ENCODE results near the gene CD248.

DNA sequence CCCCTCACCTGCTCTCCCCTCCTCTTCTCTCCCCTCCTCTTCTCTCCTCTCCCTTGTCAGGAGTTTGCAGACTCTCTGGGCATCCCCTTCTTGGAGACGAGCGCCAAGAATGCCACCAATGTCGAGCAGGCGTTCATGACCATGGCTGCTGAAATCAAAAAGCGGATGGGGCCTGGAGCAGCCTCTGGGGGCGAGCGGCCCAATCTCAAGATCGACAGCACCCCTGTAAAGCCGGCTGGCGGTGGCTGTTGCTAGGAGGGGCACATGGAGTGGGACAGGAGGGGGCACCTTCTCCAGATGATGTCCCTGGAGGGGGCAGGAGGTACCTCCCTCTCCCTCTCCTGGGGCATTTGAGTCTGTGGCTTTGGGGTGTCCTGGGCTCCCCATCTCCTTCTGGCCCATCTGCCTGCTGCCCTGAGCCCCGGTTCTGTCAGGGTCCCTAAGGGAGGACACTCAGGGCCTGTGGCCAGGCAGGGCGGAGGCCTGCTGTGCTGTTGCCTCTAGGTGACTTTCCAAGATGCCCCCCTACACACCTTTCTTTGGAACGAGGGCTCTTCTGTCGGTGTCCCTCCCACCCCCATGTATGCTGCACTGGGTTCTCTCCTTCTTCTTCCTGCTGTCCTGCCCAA, 40.7 kb downstream of the CD248 start:
- TF ChIP-seq, protein P1, sequence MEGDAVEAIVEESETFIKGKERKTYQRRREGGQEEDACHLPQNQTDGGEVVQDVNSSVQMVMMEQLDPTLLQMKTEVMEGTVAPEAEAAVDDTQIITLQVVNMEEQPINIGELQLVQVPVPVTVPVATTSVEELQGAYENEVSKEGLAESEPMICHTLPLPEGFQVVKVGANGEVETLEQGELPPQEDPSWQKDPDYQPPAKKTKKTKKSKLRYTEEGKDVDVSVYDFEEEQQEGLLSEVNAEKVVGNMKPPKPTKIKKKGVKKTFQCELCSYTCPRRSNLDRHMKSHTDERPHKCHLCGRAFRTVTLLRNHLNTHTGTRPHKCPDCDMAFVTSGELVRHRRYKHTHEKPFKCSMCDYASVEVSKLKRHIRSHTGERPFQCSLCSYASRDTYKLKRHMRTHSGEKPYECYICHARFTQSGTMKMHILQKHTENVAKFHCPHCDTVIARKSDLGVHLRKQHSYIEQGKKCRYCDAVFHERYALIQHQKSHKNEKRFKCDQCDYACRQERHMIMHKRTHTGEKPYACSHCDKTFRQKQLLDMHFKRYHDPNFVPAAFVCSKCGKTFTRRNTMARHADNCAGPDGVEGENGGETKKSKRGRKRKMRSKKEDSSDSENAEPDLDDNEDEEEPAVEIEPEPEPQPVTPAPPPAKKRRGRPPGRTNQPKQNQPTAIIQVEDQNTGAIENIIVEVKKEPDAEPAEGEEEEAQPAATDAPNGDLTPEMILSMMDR (conservative IDR thresholded peaks at IDR 0.05; ENCODE audit: low read depth in 2 of 2) = no peak
- TF ChIP-seq POLR2AphosphoS5 (IDR thresholded peaks at IDR 0.05; ENCODE audit: low read depth) = no peak
- TF ChIP-seq CREB1 (CRISPR knock-in tag; IDR thresholded peaks at IDR 0.05; ENCODE audit: low read depth) = no peak
- TF ChIP-seq EZH2 (IDR thresholded peaks at IDR 0.05; ENCODE audit: low read depth, unreplicated experiment) = no peak
- no peak for TF ChIP-seq EZH2phosphoT487 (IDR thresholded peaks at IDR 0.05; ENCODE audit: unreplicated experiment)
- no peak for TF ChIP-seq STAT1 (IDR thresholded peaks at IDR 0.05; ENCODE audit: unreplicated experiment)
- TF ChIP-seq, protein P2, sequence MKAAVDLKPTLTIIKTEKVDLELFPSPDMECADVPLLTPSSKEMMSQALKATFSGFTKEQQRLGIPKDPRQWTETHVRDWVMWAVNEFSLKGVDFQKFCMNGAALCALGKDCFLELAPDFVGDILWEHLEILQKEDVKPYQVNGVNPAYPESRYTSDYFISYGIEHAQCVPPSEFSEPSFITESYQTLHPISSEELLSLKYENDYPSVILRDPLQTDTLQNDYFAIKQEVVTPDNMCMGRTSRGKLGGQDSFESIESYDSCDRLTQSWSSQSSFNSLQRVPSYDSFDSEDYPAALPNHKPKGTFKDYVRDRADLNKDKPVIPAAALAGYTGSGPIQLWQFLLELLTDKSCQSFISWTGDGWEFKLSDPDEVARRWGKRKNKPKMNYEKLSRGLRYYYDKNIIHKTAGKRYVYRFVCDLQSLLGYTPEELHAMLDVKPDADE (IDR thresholded peaks at IDR 0.05) = no peak
- TF ChIP-seq JUNB (IDR thresholded peaks at IDR 0.05; ENCODE audit: unreplicated experiment) = no peak
- TF ChIP-seq, protein P3, sequence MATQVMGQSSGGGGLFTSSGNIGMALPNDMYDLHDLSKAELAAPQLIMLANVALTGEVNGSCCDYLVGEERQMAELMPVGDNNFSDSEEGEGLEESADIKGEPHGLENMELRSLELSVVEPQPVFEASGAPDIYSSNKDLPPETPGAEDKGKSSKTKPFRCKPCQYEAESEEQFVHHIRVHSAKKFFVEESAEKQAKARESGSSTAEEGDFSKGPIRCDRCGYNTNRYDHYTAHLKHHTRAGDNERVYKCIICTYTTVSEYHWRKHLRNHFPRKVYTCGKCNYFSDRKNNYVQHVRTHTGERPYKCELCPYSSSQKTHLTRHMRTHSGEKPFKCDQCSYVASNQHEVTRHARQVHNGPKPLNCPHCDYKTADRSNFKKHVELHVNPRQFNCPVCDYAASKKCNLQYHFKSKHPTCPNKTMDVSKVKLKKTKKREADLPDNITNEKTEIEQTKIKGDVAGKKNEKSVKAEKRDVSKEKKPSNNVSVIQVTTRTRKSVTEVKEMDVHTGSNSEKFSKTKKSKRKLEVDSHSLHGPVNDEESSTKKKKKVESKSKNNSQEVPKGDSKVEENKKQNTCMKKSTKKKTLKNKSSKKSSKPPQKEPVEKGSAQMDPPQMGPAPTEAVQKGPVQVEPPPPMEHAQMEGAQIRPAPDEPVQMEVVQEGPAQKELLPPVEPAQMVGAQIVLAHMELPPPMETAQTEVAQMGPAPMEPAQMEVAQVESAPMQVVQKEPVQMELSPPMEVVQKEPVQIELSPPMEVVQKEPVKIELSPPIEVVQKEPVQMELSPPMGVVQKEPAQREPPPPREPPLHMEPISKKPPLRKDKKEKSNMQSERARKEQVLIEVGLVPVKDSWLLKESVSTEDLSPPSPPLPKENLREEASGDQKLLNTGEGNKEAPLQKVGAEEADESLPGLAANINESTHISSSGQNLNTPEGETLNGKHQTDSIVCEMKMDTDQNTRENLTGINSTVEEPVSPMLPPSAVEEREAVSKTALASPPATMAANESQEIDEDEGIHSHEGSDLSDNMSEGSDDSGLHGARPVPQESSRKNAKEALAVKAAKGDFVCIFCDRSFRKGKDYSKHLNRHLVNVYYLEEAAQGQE (IDR thresholded peaks at IDR 0.05; ENCODE audit: unreplicated experiment) = no peak
- no peak for TF ChIP-seq NANOG (IDR thresholded peaks at IDR 0.05; ENCODE audit: borderline replicate concordance)
- TF ChIP-seq ZNF331 (CRISPR knock-in tag; IDR thresholded peaks at IDR 0.05; ENCODE audit: low read depth) = no peak
